Fibroblast of villous mesenchyme (primary cell): Measurements from ENCODE around the gene CNIH1. TPM values are rescaled to one million over a fixed set of nuclear protein-coding genes. Genes with fewer than 3 reads are reported as not detected.
"Not testable (repeated sequence)": the region's sequence is repeated elsewhere in the genome, so short reads cannot be mapped to it uniquely, and the experiment has no call there.

Source experiments
- DNase-seq: peaks from one replicate; pipeline ENCODE4 v3.0.0-alpha.2; 2010; ENCODE audit warnings: low read depth
- H3K4me3 ChIP-seq: 2 replicates; pipeline ENCODE4 v1.5.1; 2011; ENCODE audit warnings: low read depth, mild to moderate bottlenecking, low read length
- CTCF ChIP-seq: IDR thresholded peaks from 2 replicates; pipeline ENCODE4 v1.5.1; 2012; ENCODE audit warnings: low read depth, mild to moderate bottlenecking, low read length; ENCODE audit not compliant: insufficient read depth
- total RNA-seq: library from RNA; depleted of rRNA; stranded (reverse); fragments of >200 nt; gene quantifications from 2 replicates; pipeline ENCODE4 v1.2.3, GENCODE V29; 2012

The CNIH1 gene
- total RNA-seq, 1 donor: 94.1 TPM

- no peak for TF ChIP-seq CTCF
- no peak overlapping the region for H3K4me3 ChIP-seq
- no peak for DNase-seq
Measured at GRCh38 chr14:54470701-54471100, 29.5 kb upstream of the CNIH1 start.

GRCh38 chr14:54467280-54467679, 26.1 kb upstream of the CNIH1 start:
- DNase-seq: no peak
- no peak for TF ChIP-seq CTCF
- no peak overlapping the region for H3K4me3 ChIP-seq

GRCh38 chr14:54465654-54466053, 24.5 kb upstream of the CNIH1 start:
- no peak for TF ChIP-seq CTCF
- no peak for DNase-seq
- no peak overlapping the region for H3K4me3 ChIP-seq

- DNase-seq: no peak
- H3K4me3 ChIP-seq: no peak overlapping the region
- TF ChIP-seq CTCF: no peak
Measured at GRCh38 chr14:54462048-54462447, 20.9 kb upstream of the CNIH1 start.

GRCh38 chr14:54459106-54459505, 17.9 kb upstream of the CNIH1 start:
- no peak overlapping the region for H3K4me3 ChIP-seq
- TF ChIP-seq CTCF: no peak
- no peak for DNase-seq

GRCh38 chr14:54458536-54458935, 17.4 kb upstream of the CNIH1 start:
- DNase-seq, H3K4me3 ChIP-seq: not testable (repeated sequence)

- no peak for DNase-seq
- no peak for TF ChIP-seq CTCF
- no peak overlapping the region for H3K4me3 ChIP-seq
Measured at GRCh38 chr14:54457609-54457996, 16.4 kb upstream of the CNIH1 start.

- not testable (repeated sequence) for DNase-seq, H3K4me3 ChIP-seq
Measured at GRCh38 chr14:54456820-54457608, 15.8 kb upstream of the CNIH1 start.
